ENCODE measurements around the gene NUDT8. TPM values are rescaled to one million over a fixed set of nuclear protein-coding genes. Genes with fewer than 3 reads are reported as not detected.

The NUDT8 gene
- total RNA-seq, 1 donor, result 4.7 TPM

- H3K4me3 ChIP-seq (ENCODE audit: low read depth, low read length), result no peak overlapping the region
- DNase-seq (ENCODE audit: low read depth), result no peak
- TF ChIP-seq CTCF (IDR thresholded peaks at IDR 0.05; ENCODE audit: insufficient read depth, low read depth, low read length), result no peak
Measured at GRCh38 chr11:67644472-67645418, 15.0 kb upstream of the NUDT8 start.

- peak; percentile 25 for TF ChIP-seq CTCF (IDR thresholded peaks at IDR 0.05; ENCODE audit: insufficient read depth, low read depth, low read length)
- no peak overlapping the region for H3K4me3 ChIP-seq (ENCODE audit: low read depth, low read length)
- DNase-seq (ENCODE audit: low read depth), result no peak
Measured at GRCh38 chr11:67644042-67644441, 14.3 kb upstream of the NUDT8 start.

GRCh38 chr11:67642173-67643120 is 12.7 kb upstream of the NUDT8 start:
- no peak for DNase-seq (ENCODE audit: low read depth)

GRCh38 chr11:67641338-67642172 is 11.8 kb upstream of the NUDT8 start:
- no peak for DNase-seq (ENCODE audit: low read depth)
- no peak for TF ChIP-seq CTCF (IDR thresholded peaks at IDR 0.05; ENCODE audit: insufficient read depth, low read depth, low read length)
- H3K4me3 ChIP-seq (ENCODE audit: low read depth, low read length), result no peak overlapping the region

More at GRCh38 chr11:67642173-67643120, 12.7 kb upstream of the NUDT8 start:
- no peak for TF ChIP-seq CTCF (IDR thresholded peaks at IDR 0.05; ENCODE audit: insufficient read depth, low read depth, low read length)
- H3K4me3 ChIP-seq (ENCODE audit: low read depth, low read length), result no peak overlapping the region

- no peak for DNase-seq (ENCODE audit: low read depth)
- no peak for TF ChIP-seq CTCF (IDR thresholded peaks at IDR 0.05; ENCODE audit: insufficient read depth, low read depth, low read length)
- no peak overlapping the region for H3K4me3 ChIP-seq (ENCODE audit: low read depth, low read length)
Measured at GRCh38 chr11:67640758-67641337, 11.1 kb upstream of the NUDT8 start.

Data from fibroblast of villous mesenchyme (primary cell).